HG02571 (cell line): Measurements from ENCODE around the gene TNS1.
"Not testable (repeated sequence)": the region's sequence is repeated elsewhere in the genome, so short reads cannot be mapped to it uniquely, and the experiment has no call there.

Experiments used
- ATAC-seq: cut with Tn5 transposase; IDR thresholded peaks from one replicate; pipeline ENCODE4 v1.9.1; 2021; ENCODE audit warnings: mild to moderate bottlenecking, moderate library complexity; ENCODE audit not compliant: unreplicated experiment

Gene TNS1

DNA sequence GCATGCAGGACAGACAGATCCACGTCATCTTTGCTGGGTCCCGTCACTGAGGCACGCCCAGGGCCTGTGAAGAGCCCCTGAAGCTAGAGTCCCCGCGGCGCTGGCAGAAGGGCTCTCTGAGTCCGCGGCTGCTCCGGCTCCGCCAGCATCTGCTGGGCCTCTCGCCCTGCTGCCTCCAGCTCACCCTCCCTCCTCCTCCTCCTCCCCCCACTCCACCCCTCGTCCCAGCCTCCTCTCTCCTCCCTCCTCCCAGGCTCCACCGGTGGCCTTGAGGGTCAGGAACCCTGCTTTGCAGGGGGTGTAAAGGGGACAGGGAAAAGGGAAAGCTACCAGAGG, at the start of gene TNS1:
TNS1 (minus strand) TSS at position 151 of the 336 bp plus-strand sequence; CDS start at position 28, 123 bp downstream.
- ATAC-seq: no peak

DNA sequence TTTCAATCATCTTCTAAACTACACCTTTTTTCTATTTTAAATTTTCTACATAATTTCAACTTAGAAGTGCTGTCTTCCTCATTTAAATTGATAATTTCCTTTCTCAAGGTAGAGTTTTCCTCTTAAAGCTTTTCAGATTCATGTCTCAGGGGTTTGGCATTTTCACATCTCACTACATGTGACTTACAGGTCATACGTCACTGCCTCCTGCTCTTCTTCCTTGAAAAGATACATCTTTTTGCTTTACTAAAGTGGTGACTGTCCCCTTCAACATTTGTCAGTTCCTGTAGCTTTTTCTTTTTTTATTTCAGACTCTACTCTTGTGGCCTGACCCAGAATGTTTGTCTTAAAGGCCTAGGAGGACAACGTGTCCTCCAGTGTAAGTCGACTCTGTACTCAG, 49.1 kb upstream of the TNS1 start:
- ATAC-seq: no peak

DNA sequence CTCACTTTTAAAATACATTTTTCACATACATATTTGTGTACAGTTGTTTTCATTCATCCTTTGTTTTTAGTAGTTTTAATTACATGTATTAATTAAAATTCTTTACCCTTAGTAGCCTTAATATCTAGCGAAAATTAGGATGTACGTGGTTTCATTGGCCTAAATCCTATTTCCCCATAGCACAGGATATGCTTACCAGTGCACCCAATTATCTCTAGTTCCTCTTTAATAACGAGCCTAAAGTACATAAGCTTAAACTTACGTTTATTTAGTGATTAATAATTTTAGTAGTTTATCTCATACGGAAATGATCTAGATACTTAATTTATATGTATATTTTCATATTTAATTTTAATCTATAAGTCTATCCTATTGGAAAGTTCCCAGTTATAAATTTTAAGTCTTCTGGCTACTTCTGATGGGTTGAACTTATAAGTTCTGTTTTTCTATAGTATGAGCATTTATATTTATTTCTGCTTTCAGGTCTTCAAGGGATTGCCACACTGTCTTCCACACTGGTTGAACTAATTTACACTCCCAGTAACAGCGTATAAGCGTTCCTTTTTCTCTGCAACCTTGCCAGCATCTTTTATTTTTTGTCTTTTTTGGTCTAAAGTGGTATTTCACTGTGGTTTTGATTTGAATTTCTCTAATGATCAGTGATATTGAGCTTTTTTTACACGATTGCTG, 44.9 kb upstream of the TNS1 start:
- ATAC-seq: no peak

DNA sequence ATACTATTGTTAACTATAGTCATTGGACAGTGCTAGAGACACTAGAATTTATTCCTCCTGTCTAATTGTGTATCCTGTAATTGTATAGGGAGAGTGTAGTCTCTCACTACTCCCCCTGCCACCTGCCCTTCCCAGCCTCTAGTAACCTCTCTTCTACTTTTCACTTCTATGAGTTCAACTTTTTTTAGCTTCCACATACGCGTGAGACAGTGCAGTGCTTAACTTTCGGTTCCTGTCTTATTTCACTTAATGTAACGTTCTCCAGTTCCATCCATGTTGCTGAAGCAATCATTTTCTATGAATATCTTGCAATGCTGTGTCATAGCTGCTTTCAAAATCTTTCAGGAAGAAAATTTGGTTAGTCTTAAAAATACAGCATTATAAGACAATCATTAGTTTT, 43.4 kb upstream of the TNS1 start:
- peak; percentile 76 for ATAC-seq

DNA sequence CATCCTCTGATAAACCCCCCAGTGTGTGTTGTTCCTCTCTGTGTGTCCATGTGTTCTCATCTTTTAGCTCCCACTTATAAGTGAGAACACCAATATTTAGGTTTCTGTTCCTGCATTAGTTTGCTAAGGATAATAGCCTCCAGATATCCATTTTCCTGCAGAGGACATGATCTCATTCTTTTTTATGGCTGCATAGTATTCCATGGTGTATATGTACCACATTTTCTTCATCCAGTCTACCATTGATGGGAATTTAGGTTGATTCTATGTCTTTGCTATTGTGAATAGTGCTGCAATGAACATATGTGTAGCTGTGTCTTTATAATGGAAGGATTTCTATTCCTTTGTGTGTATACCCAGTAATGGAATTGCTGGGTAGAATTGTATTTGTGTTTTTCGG, 41.8 kb upstream of the TNS1 start:
- not testable (repeated sequence) for ATAC-seq

GRCh38 chr2:218043701-218044109, 40.9 kb upstream of the TNS1 start:
- ATAC-seq: no peak

GRCh38 chr2:218043100-218043499, 40.3 kb upstream of the TNS1 start:
- no peak for ATAC-seq

DNA sequence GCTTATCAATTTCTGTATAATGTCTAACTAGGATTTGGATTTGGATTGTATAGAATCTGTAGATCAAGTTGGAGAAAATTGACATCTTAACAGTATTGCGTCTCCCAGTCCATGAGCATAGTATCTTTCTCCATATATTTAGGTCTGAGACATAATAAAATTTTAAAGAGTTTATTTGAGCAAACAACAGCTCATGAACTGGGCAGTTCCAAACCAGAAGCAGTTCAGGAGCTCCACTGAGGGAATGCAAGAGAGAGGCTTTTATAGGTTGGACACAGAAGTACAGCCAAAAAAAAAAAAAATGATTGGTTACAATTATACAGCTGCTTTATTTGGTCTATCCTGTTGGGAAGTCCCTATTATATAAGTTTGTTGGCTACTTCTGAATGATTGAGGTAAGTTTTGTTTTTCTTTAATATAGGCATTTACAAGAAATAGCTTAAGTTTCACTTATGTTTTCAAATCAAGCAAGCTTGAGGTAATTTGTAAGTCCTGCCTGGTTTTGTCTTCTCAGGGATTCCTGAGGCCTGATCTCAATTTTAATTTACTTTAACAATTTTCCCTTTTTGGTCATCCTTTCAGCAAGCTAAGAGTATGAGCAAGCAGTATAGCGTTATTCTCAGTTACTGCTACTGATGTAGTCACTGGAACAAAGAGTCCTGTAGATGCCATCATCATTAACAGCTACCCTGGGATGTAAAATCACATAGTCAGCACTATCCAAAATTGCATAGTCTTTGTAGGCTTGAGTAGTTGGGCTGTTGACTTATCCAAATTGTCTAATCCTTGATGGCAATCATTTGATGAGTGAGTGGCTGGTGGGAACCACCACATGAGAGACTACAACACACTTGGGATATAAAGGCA, 38.7 kb upstream of the TNS1 start:
- no peak for ATAC-seq

GRCh38 chr2:218040883-218041282, 38.1 kb upstream of the TNS1 start:
- no peak for ATAC-seq

DNA sequence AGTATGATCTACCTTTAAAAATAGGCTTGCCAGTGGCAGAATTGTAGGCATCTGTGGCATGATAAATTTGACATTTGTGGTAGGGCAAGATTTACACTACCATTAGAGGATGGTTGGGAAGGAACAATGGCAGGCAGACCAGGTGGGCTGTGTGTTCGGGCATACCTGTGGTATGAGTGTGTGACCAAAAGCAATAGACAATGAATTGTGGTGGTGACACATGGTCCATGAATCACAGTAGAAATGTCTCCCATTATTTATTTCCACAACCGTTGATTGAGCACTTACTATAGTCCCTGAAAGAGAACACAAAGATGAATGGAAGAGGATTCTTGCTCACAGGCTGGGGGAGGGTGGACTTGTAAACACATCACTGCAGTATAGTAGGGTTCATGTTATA, 36.4 kb upstream of the TNS1 start:
- no peak for ATAC-seq

DNA sequence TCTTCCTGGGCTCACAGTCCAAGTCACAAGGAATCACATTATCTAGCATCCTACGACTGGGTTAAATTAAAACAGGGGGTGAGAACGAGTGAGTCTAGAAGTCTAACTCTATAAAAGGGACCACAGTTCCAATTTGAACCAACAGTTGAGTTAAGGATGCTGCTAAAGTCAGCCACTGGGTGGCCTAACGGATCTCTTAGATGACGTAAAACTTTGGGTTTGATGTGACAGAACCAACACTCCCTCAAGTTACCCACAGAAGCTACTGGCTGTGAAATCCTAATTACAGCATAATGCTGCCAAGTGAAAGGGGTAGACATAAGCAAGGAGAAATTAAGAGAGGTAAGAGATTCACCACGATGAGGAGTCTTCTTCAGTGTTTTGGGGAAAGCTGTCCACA, 33.6 kb upstream of the TNS1 start:
- ATAC-seq: no peak

GRCh38 chr2:218035463-218036100, 32.8 kb upstream of the TNS1 start:
- ATAC-seq: no peak

GRCh38 chr2:218034497-218035213, 31.9 kb upstream of the TNS1 start:
- peak; percentile 71 for ATAC-seq

DNA sequence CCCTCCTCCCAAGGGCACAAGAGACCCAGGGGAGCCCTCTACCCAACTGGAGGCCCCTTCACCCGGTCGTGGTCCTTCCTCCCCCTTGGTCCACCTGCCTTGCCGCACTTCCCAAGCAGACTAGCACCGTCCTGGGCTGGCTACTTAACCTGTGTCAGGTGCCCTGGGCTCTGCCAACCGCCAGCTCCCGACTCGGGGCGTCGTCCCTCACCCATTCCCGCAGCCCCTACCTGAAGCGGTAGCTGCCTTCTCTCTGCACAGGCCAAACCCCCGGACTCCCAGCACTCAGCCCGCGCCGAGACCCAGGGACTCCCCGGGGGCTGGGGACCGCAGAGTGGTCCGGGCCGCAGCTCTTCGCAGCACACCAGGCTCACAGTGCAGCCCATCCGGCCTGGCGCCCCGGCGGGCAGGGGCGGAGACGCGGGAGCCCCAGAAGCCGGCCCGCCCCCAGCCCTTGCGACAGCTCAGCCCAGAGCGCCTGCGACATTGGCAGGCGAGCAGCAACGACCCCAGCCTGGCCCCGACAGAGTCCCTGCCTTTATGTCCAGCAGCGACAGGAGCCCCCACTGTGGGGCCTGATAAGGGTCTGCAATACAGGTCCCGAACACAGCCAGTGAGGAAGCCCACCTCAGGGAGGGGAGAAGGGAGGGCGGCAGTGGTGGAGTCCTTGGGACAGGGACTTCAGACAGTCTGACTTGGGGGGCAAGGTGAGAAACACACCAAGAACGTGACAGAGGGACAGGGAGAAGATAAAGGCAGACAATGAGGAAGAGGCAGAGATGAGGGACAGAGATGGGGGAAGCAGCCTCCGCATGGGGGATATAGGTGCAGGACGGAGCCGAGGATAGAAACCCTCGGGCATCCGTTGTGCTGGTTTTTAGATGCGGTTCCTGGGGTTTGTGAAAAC, 31.0 kb upstream of the TNS1 start:
- no peak for ATAC-seq

- ATAC-seq: no peak
Measured at GRCh38 chr2:218033208-218033589, 30.4 kb upstream of the TNS1 start.

DNA sequence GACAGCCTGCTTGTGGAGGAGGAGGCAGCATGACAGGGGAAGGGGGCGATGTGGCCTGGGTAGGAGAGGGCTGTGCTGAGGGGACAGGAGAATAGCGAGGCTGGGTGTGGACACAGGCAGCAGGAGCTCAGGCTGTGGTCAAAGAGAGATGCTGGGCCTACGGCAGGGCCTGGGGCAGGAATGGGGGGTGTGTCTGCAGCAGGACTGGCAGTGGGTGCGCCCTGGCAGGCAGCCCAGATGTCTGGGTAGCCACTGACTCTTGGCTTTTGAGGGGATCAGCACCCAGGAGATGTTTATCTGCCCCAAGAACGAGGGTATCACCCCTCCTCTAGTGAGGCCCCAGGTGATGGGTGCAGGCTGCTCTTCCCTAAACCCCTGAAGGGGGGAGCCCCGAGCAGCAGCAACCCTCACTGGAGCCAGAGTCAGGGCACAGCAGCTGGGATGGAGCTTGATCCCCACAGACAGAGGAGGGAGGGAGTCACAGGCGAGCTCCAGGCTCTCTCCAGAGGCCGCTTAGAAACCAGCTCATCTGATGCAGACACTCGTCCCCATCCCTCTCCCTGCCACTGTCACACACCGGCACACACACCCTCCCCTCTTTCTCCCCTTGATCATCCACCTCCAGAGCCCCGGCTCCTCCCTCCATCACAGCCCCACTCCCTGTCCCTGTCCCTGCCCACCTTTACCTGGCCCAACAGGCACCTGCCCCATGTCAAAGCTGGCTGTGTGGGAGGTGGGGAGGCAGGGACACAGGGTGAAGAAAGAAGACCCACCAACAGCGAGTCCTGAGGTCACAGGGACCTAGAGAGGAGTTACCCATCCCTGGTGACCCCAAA, 29.8 kb upstream of the TNS1 start:
- no peak for ATAC-seq

GRCh38 chr2:218031771-218032257, 29.0 kb upstream of the TNS1 start:
- no peak for ATAC-seq

GRCh38 chr2:218031261-218031660, 28.5 kb upstream of the TNS1 start:
- ATAC-seq: no peak
